NCI-H524 treated with DMSO at 0.1 percent for 48 hours (cell line): Measurements from ENCODE around the gene GYPC.

Experiments
- DNase-seq: peaks from one replicate; lab custom pipeline; 2025; lab: John Stamatoyannopoulos, UW

Gene GYPC

DNA sequence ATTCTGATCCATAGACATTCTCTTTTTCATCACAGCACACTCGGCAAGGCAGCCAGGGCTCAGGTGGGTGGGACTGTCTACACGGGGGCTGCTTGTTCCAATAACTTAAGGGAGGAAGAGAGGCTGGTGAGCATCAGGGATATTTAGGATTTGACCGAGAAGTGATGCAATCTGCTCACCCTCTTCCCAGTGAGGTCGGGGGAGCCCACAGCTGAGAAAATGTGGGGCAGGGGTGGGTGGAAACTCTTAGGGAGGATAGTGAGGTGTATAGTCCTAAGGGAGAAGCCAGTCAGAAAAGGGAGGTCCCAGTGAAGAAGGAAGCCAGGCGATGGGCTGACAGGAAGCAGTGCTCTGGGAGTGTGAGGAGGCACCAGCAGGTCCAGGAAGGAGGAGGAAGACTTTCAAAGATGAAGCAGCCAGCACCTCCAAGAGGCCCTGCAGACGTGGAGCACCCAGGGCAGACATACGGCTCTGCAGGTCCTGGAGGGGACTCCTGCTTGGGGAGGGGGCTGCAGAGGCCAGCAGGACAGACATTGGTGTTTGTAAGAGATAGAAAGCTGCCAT lies 76.8 kb downstream of the GYPC start:
- no peak for DNase-seq

DNA sequence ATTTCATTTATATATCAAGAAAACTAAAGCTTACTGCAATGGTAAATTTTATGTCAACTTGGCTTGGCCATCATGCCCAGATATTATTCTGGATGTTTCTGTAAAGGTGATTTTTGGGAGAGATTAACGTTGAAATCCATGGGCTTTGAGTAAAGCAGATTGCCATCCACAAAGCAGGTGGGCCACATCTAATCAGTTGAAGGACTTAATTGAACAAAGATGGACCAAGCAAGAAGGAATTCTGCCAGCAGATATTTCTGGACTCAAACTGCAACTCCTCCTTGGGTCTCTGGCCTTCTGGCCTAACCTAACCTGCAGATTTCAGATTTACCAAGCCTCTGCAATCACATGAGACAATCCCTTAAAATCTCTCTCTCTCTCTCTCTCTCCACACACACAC lies 77.8 kb downstream of the GYPC start:
- DNase-seq: no peak

GRCh38 chr2:126736133-126736874 lies 80.3 kb downstream of the GYPC start:
- no peak for DNase-seq

DNA sequence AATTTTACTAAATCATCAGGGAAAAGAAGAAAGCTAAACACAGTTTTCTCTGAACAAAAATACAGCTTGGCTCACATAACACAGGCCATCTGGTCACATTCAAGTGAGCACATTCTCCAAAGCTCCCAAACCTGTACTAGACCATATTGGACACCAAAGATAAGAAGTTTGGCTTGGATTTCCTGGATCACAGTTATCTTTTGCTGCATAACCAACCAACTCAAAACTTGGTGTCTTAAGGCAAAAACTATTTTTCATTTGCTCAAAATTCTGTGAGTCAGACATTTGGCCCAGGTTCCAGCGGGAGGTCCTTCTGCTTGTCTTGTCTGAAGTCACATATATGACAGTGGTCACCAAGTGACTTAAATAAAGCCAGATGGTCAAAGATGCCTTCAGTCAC lies 83.2 kb downstream of the GYPC start:
- DNase-seq: no peak

DNA sequence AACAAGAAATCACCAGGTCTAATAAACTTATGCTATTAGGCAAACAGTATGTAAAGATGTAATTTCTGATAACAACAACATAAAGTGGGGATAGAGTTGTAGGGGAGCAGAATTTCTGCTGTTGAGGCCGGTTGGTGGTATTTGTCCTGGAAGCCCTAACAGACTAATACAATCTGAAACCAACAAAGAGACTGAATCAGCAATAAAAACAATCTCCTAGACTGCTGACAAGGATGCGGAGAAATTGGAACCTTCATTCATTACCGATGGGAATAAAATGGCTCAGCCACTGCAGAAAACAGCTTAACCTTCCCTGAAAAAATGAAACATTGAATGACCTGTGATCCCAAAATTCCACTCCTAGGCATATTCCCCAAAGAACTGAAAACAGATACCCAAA lies 88.7 kb downstream of the GYPC start:
- no peak for DNase-seq
